GM21515 (cell line): ENCODE data around the gene ACP2.

Source experiments
- ATAC-seq: cut with Tn5 transposase; IDR thresholded peaks from one replicate; pipeline ENCODE4 v1.9.1; 2021; ENCODE audit not compliant: unreplicated experiment

Gene ACP2, protein sequence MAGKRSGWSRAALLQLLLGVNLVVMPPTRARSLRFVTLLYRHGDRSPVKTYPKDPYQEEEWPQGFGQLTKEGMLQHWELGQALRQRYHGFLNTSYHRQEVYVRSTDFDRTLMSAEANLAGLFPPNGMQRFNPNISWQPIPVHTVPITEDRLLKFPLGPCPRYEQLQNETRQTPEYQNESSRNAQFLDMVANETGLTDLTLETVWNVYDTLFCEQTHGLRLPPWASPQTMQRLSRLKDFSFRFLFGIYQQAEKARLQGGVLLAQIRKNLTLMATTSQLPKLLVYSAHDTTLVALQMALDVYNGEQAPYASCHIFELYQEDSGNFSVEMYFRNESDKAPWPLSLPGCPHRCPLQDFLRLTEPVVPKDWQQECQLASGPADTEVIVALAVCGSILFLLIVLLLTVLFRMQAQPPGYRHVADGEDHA

DNA sequence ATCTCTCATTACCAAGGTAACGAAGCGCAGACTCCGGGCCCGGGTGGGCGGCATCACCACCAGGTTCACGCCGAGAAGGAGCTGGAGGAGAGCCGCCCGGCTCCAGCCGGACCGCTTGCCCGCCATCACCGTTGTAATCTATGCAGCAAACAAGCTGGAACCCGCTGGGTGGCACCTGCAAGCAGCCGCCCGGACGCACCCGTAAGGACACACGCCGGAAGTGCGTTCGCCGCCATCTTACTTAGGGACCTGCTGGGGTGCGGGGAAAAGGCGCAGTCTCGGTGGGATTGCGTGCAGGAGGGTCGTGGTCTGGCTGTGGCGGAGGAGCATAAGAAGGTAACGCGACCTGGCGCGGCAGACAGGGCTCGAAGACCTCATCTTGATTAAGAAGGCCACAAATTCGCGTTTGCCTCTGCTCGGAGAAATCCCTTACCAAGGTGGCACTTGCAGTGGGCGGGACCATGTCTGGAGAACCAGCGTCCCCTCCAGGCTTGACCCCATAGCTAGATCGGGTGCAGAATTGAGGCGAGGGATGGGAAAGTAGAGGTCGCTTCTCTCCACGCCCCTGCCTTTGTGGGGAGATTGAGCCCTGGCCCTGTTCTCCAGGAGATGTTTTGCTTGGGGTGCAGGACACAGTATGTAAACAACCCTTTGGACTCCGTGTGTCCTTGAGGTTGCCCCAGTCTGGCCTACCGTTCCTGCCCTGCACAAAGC lies at the start of gene ACP2:
Gene ACP2, minus strand, starts transcription at position 151 of the 714 bp plus-strand sequence. Its CDS starts 25 bp downstream, at position 126.
- ATAC-seq: peak; percentile 87

DNA sequence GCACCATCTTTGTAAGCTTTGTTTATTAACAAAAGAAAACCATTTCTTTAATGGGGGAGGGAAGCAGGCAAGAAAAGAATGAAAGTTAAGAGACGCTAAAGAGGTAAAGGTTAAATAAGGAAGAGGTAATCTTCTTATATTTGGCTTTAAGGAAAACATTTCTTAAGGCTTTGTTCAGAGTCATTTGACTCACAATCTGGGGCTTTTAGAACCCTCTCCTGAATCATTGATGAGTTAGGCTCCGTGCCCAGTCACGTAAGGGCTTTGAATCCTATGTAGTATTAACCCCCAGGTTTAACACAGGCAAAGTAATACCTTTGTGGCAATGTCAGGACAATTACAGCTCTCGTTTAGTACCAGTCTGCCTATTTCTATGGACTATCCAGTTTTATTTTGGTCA lies 47.4 kb upstream of the ACP2 start:
- ATAC-seq: no peak

DNA sequence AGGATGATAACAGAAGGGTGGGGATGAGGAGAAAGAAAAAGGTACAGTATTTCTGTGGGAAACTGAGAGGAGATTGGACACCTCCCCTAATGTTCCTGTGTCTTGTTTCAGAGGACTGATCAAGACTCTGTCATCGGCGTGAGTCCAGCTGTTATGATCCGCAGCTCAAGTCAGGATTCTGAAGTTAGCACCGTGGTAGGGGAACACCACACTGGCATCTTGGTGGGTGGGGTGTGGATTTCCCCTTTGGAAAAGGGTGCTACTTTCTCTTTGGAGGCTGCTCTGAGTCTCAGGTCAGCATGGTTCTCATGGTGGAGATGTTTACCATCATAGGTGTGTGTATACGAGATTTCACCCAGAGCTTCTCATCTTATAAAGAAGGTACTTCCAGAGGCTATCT lies 46.8 kb upstream of the ACP2 start:
- ATAC-seq: no peak

DNA sequence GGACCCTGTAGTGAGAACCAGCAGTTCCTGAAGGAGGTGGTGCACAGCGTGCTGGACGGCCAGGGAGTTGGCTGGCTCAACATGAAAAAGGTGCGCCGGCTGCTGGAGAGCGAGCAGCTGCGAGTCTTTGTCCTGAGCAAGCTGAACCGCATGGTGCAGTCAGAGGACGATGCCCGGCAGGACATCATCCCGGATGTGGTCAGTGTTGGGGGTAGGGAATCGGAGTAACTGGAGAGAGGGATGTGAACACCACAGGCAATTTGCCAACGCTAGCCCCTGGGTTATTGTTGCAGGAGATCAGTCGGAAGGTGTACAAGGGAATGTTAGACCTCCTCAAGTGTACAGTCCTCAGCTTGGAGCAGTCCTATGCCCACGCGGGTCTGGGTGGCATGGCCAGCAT lies 41.2 kb upstream of the ACP2 start:
- ATAC-seq: no peak

DNA sequence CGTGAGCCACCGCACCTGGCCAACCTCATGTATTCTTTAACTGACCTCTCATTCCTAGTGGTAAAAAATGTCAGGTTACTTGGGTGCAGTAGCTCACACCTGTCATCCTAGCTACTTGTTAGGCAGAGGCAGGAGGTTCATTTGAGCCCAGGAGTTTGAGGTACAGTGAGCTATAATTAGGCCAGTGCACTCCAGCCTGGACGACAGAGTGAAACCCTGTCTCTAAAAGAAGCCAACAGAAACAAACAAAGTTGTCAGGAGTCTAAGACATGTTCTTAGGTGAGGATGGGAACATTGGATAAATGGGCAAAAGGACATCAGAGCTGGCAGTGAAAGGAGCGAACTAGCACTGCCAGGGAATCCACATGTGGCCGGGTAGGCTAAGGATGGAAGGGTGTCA lies 39.5 kb upstream of the ACP2 start:
- ATAC-seq: no peak

DNA sequence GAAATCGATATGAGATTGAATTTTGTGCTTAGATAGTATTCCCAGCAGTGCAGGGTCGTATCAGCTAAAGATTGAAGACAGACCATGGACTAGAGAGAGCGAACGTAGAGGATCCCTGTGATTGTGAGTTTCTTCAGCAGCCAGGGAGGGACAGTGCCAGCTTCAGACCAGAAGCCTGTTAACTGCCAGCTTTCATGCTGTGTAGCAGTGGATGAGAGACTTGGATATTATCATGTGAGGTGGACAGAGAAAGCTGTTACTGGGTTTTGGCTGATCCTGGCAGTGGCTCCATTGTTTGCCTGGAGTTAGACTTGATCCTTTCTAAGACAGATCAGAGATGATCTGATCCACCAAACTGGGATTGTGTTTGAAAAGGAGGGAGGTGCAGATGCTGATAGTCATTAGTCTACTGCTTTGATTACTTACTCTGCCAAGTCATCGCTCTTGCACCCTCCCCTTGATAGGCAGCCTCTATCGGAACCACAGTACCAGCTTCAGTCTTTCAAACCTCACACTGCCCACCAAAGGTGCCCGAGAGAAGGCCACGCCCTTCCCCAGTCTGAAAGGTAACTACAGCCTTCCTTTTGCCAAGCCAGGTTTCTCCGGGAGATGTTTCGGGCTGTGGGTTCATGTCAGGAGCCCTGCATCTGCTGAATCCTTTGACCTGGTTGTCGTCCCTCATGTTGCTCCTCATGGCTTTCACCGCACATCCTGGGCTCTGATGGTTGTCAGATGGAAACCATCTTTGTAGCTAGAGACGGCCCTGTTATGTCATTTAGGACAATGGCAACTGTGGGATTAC lies 37.6 kb upstream of the ACP2 start:
- ATAC-seq: no peak

DNA sequence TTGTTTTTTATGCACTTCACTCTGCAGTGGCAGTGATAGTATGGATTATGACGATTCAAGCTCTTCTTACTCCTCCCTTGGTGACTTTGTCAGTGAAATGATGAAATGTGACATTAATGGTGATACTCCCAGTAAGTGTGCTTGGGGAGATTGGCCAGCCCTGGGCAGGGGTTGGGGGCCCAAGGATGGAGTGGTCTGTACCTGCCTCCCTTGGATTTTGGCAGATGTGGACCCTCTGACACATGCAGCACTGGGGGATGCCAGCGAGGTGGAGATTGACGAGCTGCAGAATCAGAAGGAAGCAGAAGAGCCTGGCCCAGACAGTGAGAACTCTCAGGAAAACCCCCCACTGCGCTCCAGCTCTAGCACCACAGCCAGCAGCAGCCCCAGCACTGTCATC lies 35.5 kb upstream of the ACP2 start:
- no peak for ATAC-seq

DNA sequence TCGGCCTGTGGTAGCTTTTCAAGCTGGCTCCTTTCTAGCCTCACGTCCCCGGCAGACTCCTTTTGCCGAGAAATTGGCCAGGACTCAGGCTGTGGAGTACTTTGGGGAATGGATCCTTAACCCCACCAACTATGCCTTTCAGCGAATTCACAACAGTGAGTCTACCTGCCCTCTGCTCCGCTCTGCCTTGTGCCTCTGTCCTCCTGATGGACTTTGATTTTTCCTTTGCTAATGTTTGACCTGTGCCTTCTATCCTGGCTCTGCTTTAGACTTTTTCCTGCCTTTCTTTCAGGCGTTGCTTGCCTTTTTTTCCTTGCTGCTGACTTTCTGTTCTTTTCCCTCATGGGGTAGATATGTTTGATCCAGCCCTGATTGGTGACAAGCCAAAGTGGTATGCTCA lies 33.8 kb upstream of the ACP2 start:
- ATAC-seq: no peak

DNA sequence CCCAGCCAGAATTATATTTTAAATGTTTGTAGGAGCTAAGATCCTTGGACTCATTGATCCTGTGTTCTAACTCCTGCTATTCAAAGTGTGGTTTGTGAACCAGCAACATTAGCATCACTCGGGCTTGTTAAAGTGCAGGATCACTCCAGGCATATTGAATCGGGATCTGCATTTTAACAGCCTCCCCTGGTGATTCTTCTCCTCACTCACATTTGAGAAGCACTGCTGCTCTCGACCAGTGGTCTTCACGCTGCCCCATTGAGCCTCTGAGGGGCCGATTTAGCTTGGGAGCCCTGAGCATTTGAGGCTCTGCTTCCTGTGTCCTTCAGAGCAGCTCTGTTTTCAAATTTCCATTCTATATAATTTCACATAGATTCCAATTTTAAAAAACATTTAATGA lies 32.2 kb upstream of the ACP2 start:
- no peak for ATAC-seq

DNA sequence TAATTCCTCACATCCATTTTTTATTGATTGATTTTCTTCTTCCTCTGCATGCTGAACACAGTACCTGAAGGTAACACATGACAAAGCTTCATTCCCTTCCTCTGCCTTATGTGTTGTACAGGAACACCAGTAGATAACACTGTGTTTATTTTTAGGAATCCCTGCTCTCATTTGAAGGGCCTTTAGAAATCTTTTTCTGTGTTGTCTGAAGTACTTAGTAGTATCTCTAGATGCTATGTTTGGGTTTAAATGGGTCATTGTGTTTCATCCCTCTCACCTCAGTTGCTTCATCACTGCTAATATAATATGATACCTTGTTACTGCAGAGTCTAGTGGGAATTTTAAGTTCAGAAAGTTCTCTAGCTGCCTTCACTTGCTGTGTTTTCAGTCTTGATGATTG lies 31.5 kb upstream of the ACP2 start:
- ATAC-seq: no peak

DNA sequence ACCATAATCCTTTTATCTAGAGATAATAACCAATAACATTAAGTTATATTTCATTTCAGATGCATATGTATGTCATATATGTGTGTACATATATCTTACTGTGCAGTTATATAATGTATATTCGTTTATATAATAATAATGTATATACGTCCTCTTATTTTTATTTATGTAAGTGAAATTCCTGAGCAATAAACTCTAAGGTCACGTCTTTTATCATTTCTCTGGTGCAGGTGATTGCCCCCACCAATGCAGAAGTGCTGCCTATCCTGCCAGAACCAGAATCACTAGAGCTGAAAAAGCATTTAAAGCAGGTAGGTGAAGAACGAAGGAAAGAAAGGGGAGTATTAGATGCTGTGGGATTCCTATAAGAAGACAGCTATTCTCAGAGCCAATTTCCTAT lies 30.2 kb upstream of the ACP2 start:
- ATAC-seq: no peak

DNA sequence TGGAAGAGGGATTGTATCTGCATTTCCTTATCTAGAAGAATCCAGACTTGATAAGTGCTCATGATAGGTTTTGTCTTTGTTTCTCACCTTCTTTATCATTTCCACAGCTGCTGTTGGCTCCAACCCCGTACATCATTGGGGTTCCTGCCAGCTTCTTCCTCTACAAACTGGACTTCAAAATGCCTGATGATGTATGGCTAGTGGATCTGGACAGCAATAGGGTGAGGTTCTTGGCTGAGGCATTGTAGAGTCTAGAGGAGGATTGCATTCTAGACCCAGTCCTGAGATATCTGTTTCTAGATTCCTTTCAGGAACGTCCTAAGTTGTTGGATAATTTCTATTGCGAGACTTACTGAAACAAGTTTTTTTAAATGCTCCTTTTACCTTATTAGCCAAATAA lies 29.4 kb upstream of the ACP2 start:
- ATAC-seq: no peak

DNA sequence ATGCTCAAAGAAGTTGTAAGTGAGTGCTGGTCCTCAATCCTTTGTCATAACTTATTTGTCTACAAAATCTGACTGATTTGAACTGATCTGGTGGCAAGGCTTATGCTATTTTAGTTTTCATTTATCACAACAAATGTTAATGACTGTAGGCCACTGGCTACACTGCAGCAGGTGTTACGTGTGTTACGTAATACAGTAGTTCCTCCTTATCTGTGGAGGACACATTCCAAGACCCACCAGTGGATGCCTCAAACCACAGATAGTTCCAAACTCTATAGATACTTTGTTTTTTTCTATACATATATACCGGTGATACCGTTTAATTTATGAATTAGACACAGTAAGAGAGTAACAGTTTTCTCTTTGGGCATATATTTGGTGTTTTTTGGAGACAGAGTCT lies 28.3 kb upstream of the ACP2 start:
- no peak for ATAC-seq

DNA sequence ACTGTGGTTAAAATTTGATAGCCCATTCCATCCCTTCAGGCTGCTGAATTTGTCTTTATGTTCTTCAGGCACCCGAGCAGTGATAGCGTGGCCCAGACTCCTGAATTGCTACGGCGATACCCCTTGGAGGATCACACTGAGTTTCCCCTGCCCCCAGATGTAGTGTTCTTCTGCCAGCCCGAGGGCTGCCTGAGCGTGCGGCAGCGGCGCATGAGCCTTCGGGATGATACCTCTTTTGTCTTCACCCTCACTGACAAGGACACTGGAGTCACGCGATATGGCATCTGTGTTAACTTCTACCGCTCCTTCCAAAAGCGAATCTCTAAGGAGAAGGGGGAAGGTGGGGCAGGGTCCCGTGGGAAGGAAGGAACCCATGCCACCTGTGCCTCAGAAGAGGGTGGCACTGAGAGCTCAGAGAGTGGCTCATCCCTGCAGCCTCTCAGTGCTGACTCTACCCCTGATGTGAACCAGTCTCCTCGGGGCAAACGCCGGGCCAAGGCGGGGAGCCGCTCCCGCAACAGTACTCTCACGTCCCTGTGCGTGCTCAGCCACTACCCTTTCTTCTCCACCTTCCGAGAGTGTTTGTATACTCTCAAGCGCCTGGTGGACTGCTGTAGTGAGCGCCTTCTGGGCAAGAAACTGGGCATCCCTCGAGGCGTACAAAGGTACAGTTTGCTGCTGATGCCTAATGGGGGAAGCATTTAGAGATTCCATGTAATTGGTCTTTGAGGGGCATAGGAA lies 26.1 kb upstream of the ACP2 start:
- no peak for ATAC-seq

DNA sequence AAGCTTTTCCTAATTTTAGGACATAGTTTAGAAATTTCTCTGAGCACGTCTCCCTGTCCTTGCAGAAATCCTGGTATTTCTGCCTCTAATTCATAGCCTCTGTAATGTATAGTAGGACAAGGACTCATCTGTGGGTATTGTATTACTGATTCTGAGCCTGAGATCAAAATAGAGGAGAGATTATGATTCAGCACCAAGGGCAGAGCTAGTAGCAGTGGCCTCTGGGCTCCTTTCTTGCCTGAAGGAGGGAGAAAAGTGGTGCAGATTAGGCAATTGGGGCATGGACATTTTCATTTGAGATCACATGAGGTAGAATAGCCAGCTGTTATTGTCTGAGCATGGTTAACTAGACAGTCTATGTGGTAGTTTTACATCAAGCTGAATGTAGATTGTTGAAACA lies 24.1 kb upstream of the ACP2 start:
- ATAC-seq: no peak

DNA sequence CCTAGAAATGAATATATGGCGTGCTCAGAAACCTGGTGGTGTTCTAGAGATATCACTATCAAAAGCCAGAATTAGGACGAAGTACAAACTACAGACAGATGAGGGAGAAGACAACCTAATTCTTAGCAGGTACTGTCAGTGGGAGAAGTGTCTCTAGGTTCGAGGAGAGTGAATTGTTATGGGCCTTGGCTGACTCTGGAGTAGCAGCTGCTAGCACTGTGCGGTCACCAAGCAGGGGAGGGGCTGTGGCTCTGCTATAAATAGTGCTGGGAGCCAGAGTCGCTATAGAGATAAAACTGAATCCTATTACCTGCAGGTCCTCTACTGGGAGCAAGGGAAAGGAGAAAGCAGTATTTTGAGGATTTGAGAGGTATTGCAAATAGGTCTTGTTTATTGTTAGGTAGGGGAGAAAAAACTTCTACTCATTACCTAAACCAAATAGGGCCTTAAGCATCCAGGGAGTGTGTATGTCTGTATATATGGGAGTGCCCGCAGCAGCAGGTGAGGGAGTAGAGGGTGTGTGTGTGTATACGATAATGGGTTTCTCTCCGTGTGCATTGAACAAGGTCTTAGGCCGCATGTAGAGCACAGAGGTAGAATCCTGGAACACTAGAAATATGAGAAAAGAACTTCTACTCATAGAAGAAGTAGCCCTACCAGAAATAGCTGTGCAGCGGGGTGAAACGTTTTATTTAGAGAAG lies 23.5 kb upstream of the ACP2 start:
- no peak for ATAC-seq

DNA sequence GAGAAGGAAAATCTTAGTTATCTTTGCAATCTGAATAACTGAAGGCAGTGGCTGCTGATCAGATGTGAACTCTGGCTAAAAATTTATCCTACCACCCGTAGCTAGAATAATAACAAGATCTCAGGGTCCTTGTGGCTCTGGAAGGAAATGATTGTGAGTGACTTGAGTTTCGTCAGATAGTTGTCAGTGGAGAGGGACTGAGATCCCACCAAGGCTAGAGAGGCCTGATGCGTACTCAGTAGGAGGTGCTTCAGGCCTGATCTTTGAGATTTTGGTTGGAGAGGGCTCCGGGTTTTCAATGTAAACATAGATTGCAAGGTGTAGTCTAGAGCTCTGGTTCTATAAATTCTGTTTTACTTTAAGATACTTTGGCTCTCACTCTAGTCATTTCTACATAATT lies 22.7 kb upstream of the ACP2 start:
- ATAC-seq: no peak

DNA sequence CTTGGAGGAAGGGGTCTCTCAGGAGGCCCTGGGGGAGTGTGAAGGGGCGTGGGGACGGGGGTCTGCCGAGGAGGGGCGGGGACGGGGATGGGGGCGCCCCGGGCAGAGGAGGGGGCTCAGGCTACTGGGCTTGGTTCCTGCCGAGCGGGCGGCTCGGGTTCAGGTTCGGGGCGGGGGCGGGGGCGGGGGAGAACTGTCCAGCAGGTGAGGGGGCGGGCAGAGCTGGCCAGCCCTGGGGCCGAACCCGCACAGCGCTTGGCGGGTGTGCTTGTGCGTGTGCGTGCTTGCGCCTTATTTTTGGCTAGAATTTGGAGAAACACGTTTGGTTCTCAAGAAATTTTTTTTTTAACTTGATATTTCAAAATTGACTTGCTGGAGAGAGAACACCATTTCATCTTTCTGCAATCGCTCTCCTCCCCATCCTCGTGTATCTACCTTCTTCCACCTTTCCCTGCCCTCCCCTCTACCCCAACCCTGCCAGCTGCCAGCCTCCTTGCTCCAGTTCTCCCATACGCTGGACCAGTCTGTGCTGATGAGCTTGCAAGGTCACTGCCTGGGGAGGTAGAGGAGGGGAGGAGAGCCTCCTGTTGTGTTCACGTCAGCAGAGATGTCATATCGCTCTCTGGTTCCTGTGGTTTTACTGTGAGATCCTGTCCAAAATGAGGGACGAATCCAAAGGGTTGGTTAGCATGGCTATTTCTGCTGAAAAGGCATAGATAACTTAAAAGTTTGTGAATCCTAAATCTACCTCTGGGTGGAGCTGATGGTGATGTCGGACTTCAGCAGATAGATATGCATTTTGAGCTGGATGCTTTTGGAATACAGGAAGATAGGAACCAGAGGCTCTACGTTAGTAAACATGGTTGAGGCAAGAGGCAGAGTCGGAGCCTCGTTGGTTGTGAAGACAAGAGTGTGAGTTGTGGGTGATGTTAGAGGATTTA lies 22.0 kb upstream of the ACP2 start:
- no peak for ATAC-seq

DNA sequence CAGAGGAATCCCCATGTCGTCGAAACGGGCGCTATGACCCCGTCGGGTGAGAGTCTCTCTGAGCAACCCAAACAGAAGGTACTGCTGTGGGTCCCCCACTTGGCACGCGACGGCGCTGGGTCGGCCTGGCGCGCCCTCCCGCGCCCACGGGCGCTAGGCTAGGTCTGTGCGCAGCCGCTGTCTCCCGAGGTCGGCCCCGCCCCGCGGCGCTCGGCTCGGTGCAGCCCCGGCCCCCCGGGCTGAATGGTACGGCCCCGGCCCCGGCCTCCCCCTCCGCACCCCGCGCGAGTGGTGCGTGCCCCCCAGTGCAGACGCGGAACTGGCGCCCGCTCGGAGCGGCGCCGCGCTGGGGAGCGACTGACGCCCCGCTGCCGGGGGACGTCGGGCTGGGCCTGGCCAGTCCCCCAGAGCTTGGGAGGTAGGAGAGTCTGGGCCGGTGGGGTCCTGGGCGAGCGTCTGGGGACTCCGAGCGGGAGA lies 21.3 kb upstream of the ACP2 start, which contains the start of gene MADD:
Gene MADD, plus strand, starts transcription at position 305 of the 477 bp plus-strand sequence.
- peak; percentile 69 for ATAC-seq
